GM10248 (cell line): ENCODE data around the gene MYLK4.

Source experiments
- CTCF ChIA-PET: fragments of 300-600 bp; sonication (Branson Sonifier 250); formaldehyde crosslinking; extraction: SDS; loops from one replicate; lab custom pipeline; 2021; ENCODE audit warnings: antibody characterized with exemption; lab: Yijun Ruan, JAX
- POLR2A ChIA-PET: fragments of 350-650 bp; sonication (Branson Sonifier 250); formaldehyde crosslinking; extraction: SDS; loops from one replicate; lab custom pipeline; 2020; ENCODE audit warnings: antibody characterized with exemption; lab: Yijun Ruan, JAX
- DNase-seq: peaks from one replicate; pipeline ENCODE4 v3.0.0; 2012; ENCODE audit errors: extremely low spot score
- CTCF ChIP-seq: IDR thresholded peaks from 2 replicates; pipeline ENCODE4 v1.5.1; 2012; ENCODE audit warnings: mild to moderate bottlenecking, low read depth; ENCODE audit errors: extremely low read depth, missing control alignments, control extremely low read depth

MYLK4 gene

GRCh38 chr6:2795162-2795561 is 44.4 kb upstream of the MYLK4 start:
- TF ChIP-seq CTCF, result no peak
- ChIA-PET CTCF (interaction anchor here (1.0 to 2.9 kb wide), 5 partner anchors 23 to 137 kb away, joined by 3 to 9 read pairs (median 4); partner anchors contain the start of genes MYLK4 and WRNIP1), POLR2A (no interaction called here)
- no peak for DNase-seq

- CTCF ChIA-PET, result interaction anchor here (1.0 to 2.9 kb wide), 4 partner anchors 12 to 138 kb away, joined by 3 to 9 read pairs (median 6); partner anchors contain the start of gene WRNIP1
- TF ChIP-seq CTCF, result no peak
- no peak for DNase-seq
- POLR2A ChIA-PET, result interaction anchor here (0.6 kb wide), 1 partner anchor 143 kb away, joined by 6 read pairs; no protein-coding TSS in a partner anchor
These were observed 43.5 kb upstream of the MYLK4 start for GRCh38 chr6:2794171-2794730.

GRCh38 chr6:2793534-2794151 is 42.9 kb upstream of the MYLK4 start:
- CTCF ChIA-PET, result interaction anchor here (1.0 to 2.9 kb wide), 4 partner anchors 11 to 196 kb away, joined by 3 to 9 read pairs (median 6); no protein-coding TSS in a partner anchor
- no peak for DNase-seq
- TF ChIP-seq CTCF, result no peak
- POLR2A ChIA-PET, result no interaction called here

GRCh38 chr6:2792330-2793110 is 41.8 kb upstream of the MYLK4 start:
- DNase-seq, result no peak
- POLR2A ChIA-PET, result interaction anchor here (0.7 kb wide), 1 partner anchor 144 kb away, joined by 3 read pairs; no protein-coding TSS in a partner anchor
- TF ChIP-seq CTCF, result no peak

GRCh38 chr6:2791450-2791974 is 40.8 kb upstream of the MYLK4 start:
- CTCF ChIA-PET, result interaction anchor here (0.7 to 4.1 kb wide), 50 partner anchors 9 to 1195 kb away, joined by 3 to 70 read pairs (median 4); partner anchors contain the start of gene SERPINB1
- no peak for DNase-seq
- POLR2A ChIA-PET, result interaction anchor here (0.6 to 1.0 kb wide), 4 partner anchors 55 to 272 kb away, joined by 3 to 6 read pairs (median 4); no protein-coding TSS in a partner anchor
- TF ChIP-seq CTCF, result no peak

More at GRCh38 chr6:2792330-2793110, 41.8 kb upstream of the MYLK4 start:
- CTCF ChIA-PET, result interaction anchor here (1.0 to 4.1 kb wide), 21 partner anchors 8 to 468 kb away, joined by 3 to 70 read pairs (median 6); partner anchors contain the start of gene SERPINB1
